A549 (cell line): Measurements from ENCODE around the gene CRIP3. TPM values are rescaled to one million over a fixed set of nuclear protein-coding genes. Genes with fewer than 3 reads are reported as not detected.

Experiments used
- ATAC-seq, 2 experiments: fragments of 200-7000 bp in 1 of 2; fragments of >200 bp in 1 of 2; cut with Nextera tagmentation in 1 of 2; cut with Tn5 transposase in 1 of 2; 3 replicates each; pipeline versions ENCODE4 v1.8.0 to v1.9.1; 2018 to 2020; ENCODE audit warnings: mild to moderate bottlenecking in 1 of 2, moderate library complexity in 1 of 2
- CTCF ChIA-PET: fragments of 300-600 bp; sonication (Branson Sonifier 250); formaldehyde crosslinking; extraction: SDS; loops from one replicate; lab custom pipeline; 2021; ENCODE audit warnings: antibody characterized with exemption, inconsistent platforms; lab: Yijun Ruan, JAX
- POLR2A ChIA-PET: fragments of 350-600 bp; formaldehyde crosslinking; extraction: SDS; loops from one replicate; lab custom pipeline; 2021; ENCODE audit warnings: antibody characterized with exemption, inconsistent platforms; lab: Yijun Ruan, JAX
- DNase-seq, 2 experiments: peaks; one replicate each; pipeline versions ENCODE4 v3.0.0 to v3.0.0-alpha.2; 2011 to 2016; ENCODE audit warnings: low read depth in 1 of 2, low spot score in 1 of 2
- FAIRE-seq: peaks from 2 replicates; lab custom pipeline; 2011; peaks lifted over from hg19 to GRCh38; lab: Jason Lieb, UNC
- H3K27ac ChIP-seq, 2 experiments: fragments of >200 bp; sonication (Bioruptor Twin); formaldehyde crosslinking; 3 replicates each; pipeline ENCODE4 v1.5.1; 2016 to 2017
- H3K4me1 ChIP-seq: fragments of >200 bp; sonication (Bioruptor Twin); formaldehyde crosslinking; 3 replicates; pipeline ENCODE4 v1.6.1; 2016
- H3K4me2 ChIP-seq: fragments of >200 bp; sonication (Bioruptor Twin); formaldehyde crosslinking; 3 replicates; pipeline ENCODE4 v1.6.1; 2016
- H3K4me3 ChIP-seq: fragments of >200 bp; sonication (Bioruptor Twin); formaldehyde crosslinking; 3 replicates; pipeline ENCODE4 v1.5.1; 2016
- H3K9me3 ChIP-seq: fragments of >200 bp; sonication (Bioruptor Twin); formaldehyde crosslinking; 3 replicates; pipeline ENCODE4 v1.6.1; 2016
- CHD2 ChIP-seq: fragments of 150-350 bp; IDR thresholded peaks from 2 replicates; pipeline ENCODE4 v1.6.1; 2014; ENCODE audit warnings: low read length; ENCODE audit not compliant: partially characterized antibody
- CTCF ChIP-seq: fragments of >200 bp; sonication (Bioruptor Twin); formaldehyde crosslinking; IDR thresholded peaks from 3 replicates; pipeline ENCODE4 v1.5.1; 2016
- E2F6 ChIP-seq: IDR thresholded peaks from 2 replicates; pipeline ENCODE4 v1.6.1; 2012; ENCODE audit warnings: low read depth, borderline replicate concordance
- EHMT2 ChIP-seq: fragments of 200-600 bp; sonication (generic); IDR thresholded peaks from 2 replicates; pipeline ENCODE4 v1.6.1; 2016; ENCODE audit warnings: antibody characterized with exemption, low read depth, mild to moderate bottlenecking, moderate library complexity
- EP300 ChIP-seq, 2 experiments: fragments of >200 bp; sonication (Bioruptor Twin); formaldehyde crosslinking; IDR thresholded peaks; 2 replicates in 1 of 2; 3 replicates in 1 of 2; pipeline ENCODE4 v1.6.1; 2016 to 2017
- ESRRA ChIP-seq: fragments of 150-350 bp; IDR thresholded peaks from 2 replicates; pipeline ENCODE4 v1.6.1; 2014; ENCODE audit warnings: mild to moderate bottlenecking, low read length, borderline replicate concordance
- FOXS1 ChIP-seq: fragments of 250-450 bp; sonication (Bioruptor Pico); IDR thresholded peaks from 2 replicates; pipeline ENCODE4 v1.5.0; 2020; ENCODE audit warnings: mild to moderate bottlenecking, moderate library complexity
- HDAC2 ChIP-seq: fragments of 200-600 bp; sonication (generic); IDR thresholded peaks from 2 replicates; pipeline ENCODE4 v1.6.1; 2016
- HES2 ChIP-seq: fragments of >200 bp; sonication (Bioruptor Twin); formaldehyde crosslinking; IDR thresholded peaks from 2 replicates; pipeline ENCODE4 v1.6.1; 2016
- JUNB ChIP-seq: fragments of >200 bp; sonication (Bioruptor Twin); formaldehyde crosslinking; IDR thresholded peaks from 2 replicates; pipeline ENCODE4 v1.6.1; 2016
- KDM1A ChIP-seq: fragments of 200-600 bp; sonication (generic); IDR thresholded peaks from 2 replicates; pipeline ENCODE4 v1.6.1; 2016; ENCODE audit warnings: low read depth, mild to moderate bottlenecking
- MAFK ChIP-seq: fragments of 450-650 bp; IDR thresholded peaks from 2 replicates; pipeline ENCODE4 v1.6.1; 2014; ENCODE audit not compliant: partially characterized antibody
- MAX ChIP-seq: IDR thresholded peaks from 2 replicates; pipeline ENCODE4 v1.6.1; 2012
- NFE2L2 ChIP-seq: fragments of 150-350 bp; conservative IDR thresholded peaks from 2 replicates; pipeline ENCODE4 v1.6.1; 2014; ENCODE audit warnings: low read length
- NR3C1 ChIP-seq: fragments of >200 bp; sonication (Bioruptor Twin); formaldehyde crosslinking; IDR thresholded peaks from 3 replicates; pipeline ENCODE4 v1.6.1; 2017
- PHF8 ChIP-seq: fragments of 200-600 bp; sonication (generic); IDR thresholded peaks from 2 replicates; pipeline ENCODE4 v1.6.1; 2016; ENCODE audit warnings: low read depth, mild to moderate bottlenecking, antibody characterized with exemption, moderate library complexity, borderline replicate concordance
- POLR2A ChIP-seq: IDR thresholded peaks from 2 replicates; pipeline ENCODE4 v1.6.1; 2012; ENCODE audit warnings: mild to moderate bottlenecking, low read length
- RAD21 ChIP-seq, 2 experiments: fragments of >200 bp in 1 of 2; sonication (Bioruptor Twin) in 1 of 2; formaldehyde crosslinking in 1 of 2; IDR thresholded peaks in 1 of 2; conservative IDR thresholded peaks in 1 of 2; 2 replicates in 1 of 2; 3 replicates in 1 of 2; pipeline ENCODE4 v1.6.1; 2012 to 2018; ENCODE audit warnings: inconsistent platforms in 1 of 2
- RCOR1 ChIP-seq: fragments of 150-350 bp; IDR thresholded peaks from 2 replicates; pipeline ENCODE4 v1.6.1; 2014; ENCODE audit warnings: antibody characterized with exemption, low read length, low read depth
- REST ChIP-seq: fragments of 200-600 bp; sonication (generic); IDR thresholded peaks from 2 replicates; pipeline ENCODE4 v1.6.1; 2016; ENCODE audit warnings: antibody characterized with exemption, mild to moderate bottlenecking, moderate library complexity
- SMC3 ChIP-seq: fragments of >200 bp; sonication (Bioruptor Twin); formaldehyde crosslinking; IDR thresholded peaks from 3 replicates; pipeline ENCODE4 v1.6.1; 2018; ENCODE audit warnings: inconsistent platforms
- SREBF2 ChIP-seq: fragments of 450-650 bp; IDR thresholded peaks from 2 replicates; pipeline ENCODE4 v1.6.1; 2014; ENCODE audit warnings: mild to moderate bottlenecking, moderate library complexity
- TFCP2L1 ChIP-seq: fragments of 250-450 bp; sonication (Bioruptor Pico); IDR thresholded peaks from 2 replicates; pipeline ENCODE4 v1.5.0; 2021; ENCODE audit warnings: mild to moderate bottlenecking
- ZFP36 ChIP-seq: fragments of 450-650 bp; IDR thresholded peaks from 2 replicates; pipeline ENCODE4 v1.6.1; 2014; ENCODE audit warnings: borderline replicate concordance; ENCODE audit not compliant: partially characterized antibody
- ZNF302 ChIP-seq: fragments of 250-450 bp; sonication (Bioruptor Pico); IDR thresholded peaks from 2 replicates; pipeline ENCODE4 v1.9.0; 2021; ENCODE audit warnings: inconsistent platforms, mild to moderate bottlenecking, moderate library complexity
- WGBS: methylation state at CpG from one replicate; pipeline ENCODE4 v1.1.6; 2017; ENCODE audit errors: missing lambda C conversion rate; 5-methylcytosine and 5-hydroxymethylcytosine counted together
- polyA plus RNA-seq, 4 experiments: library from polyadenylated mRNA; depleted of rRNA in 3 of 4; stranded (reverse); fragments of >200 nt; fragmentation: RNase III in 1 of 4; extraction: RNeasy Plus Mini Kit Qiagen cat#74134 plus additional on column Dnase treatment in 1 of 4; gene quantifications; 2 replicates in 3 of 4; 3 replicates in 1 of 4; pipeline ENCODE4 v1.2.3, GENCODE V29; 2011 to 2017

CRIP3 gene
- polyA plus RNA-seq, 2 of the 4 experiments (the other 2 are of a cell fraction), result 1.3 to 2.8 TPM

GRCh38 chr6:43308990-43309477, 408 bp upstream of the CRIP3 start:
- Histone ChIP-seq H3K4me1 (peaks cover 12% of the 10 kb centered on the region), H3K4me2 (peak overlapping the region; percentile 100), H3K9me3 (no peaks in the 10 kb centered on the region), H3K27ac (peak overlapping the region; percentile 50 to 55), H3K4me3 (peak overlapping the region; percentile 63)
- ChIA-PET CTCF (interaction anchor here (0.8 to 5.3 kb wide), 15 partner anchors 10 to 198 kb away, joined by 3 to 22 read pairs (median 5); partner anchors contain the start of gene SLC22A7), POLR2A (interaction anchor here (1.2 kb wide), 1 partner anchor 25 kb away, joined by 3 read pairs; no protein-coding TSS in a partner anchor)
- TF ChIP-seq EHMT2 (no peak), SREBF2 (no peak), MAX (no peak), ZNF302 (CRISPR knock-in tag) (no peak), POLR2A (no peak), RAD21 (conservative IDR thresholded peaks at IDR 0.05 in 1 of 2, IDR thresholded peaks at IDR 0.05 in 1 of 2) (no peak), NR3C1 (no peak), HES2 (no peak), RCOR1 (no peak), CHD2 (no peak)
- 41% methylated on average over 9 of the region's 9 CpGs for WGBS
- ATAC-seq (peak in 1 of 2 experiments; percentile 14; a peak in 3 of 6 replicates), FAIRE-seq (no peak), DNase-seq (no peak)

- POLR2A ChIA-PET, result interaction anchor here (1.2 kb wide), 1 partner anchor 27 kb away, joined by 3 read pairs; no protein-coding TSS in a partner anchor
- WGBS, result 78% methylated on average over 3 of the region's 5 CpGs
These were observed 1.1 kb downstream of the CRIP3 start for GRCh38 chr6:43307451-43308100.

GRCh38 chr6:43306086-43306485, 2.5 kb downstream of the CRIP3 start:
- H3K4me2 ChIP-seq, result no peak overlapping the region
- H3K9me3 ChIP-seq, result no peaks in the 10 kb centered on the region
- ATAC-seq (no peak), DNase-seq (no peak), FAIRE-seq (no peak)
- no peak overlapping the region for H3K4me3 ChIP-seq
- H3K27ac ChIP-seq, result no peak overlapping the region
- ChIA-PET POLR2A (no interaction called here), CTCF (interaction anchor here (5.3 kb wide), 1 partner anchor 201 kb away, joined by 22 read pairs; no protein-coding TSS in a partner anchor)
- H3K4me1 ChIP-seq, result peaks cover 12% of the 10 kb centered on the region
- WGBS, result 90% methylated on average over 7 of the region's 7 CpGs
- TF ChIP-seq ESRRA (no peak), TFCP2L1 (CRISPR knock-in tag) (no peak), NFE2L2 (no peak), JUNB (no peak), KDM1A (no peak), REST (no peak), PHF8 (no peak), MAFK (no peak), FOXS1 (CRISPR knock-in tag) (no peak), CHD2 (no peak)

More at GRCh38 chr6:43307451-43308100, 1.1 kb downstream of the CRIP3 start:
- Histone ChIP-seq H3K27ac (no peak overlapping the region), H3K9me3 (no peaks in the 10 kb centered on the region), H3K4me2 (peak overlapping the region; percentile 100; the same call in 2 of the 3 replicates), H3K4me3 (no peak overlapping the region), H3K4me1 (peaks cover 12% of the 10 kb centered on the region)
- peak; percentile 9 to 16; a peak in 2 of 6 replicates for ATAC-seq
- TF ChIP-seq ZFP36 (no peak), HDAC2 (no peak), CTCF (no peak), E2F6 (no peak), SMC3 (no peak), EHMT2 (no peak), EP300 (IDR thresholded peaks at IDR 0.05) (no peak), TFCP2L1 (CRISPR knock-in tag) (no peak)
- CTCF ChIA-PET, result interaction anchor here (0.7 to 5.3 kb wide), 20 partner anchors 9 to 199 kb away, joined by 3 to 22 read pairs (median 4); partner anchors contain the start of genes DNPH1 and SLC22A7
- FAIRE-seq, result no peak
- no peak for DNase-seq
